Mesothelial cell of epicardium (in vitro differentiated cells): ENCODE measurements around the gene XYLT1. TPM values are rescaled to one million over a fixed set of nuclear protein-coding genes. Genes with fewer than 3 reads are reported as not detected.

Source experiments
- DNase-seq, 2 experiments: peaks; one replicate each; pipeline ENCODE4 v3.0.0; 2021; ENCODE audit warnings: low spot score in 2 of 2; ENCODE audit not compliant: unreplicated experiment in 2 of 2
- H3K27ac Mint-ChIP-seq: 2 replicates; pipeline ENCODE4 v1.8.0; 2021; ENCODE audit warnings: mixed read lengths
- H3K27me3 Mint-ChIP-seq: 2 replicates; pipeline ENCODE4 v1.8.0; 2021; ENCODE audit warnings: low read depth, mixed read lengths
- H3K36me3 Mint-ChIP-seq: 2 replicates; pipeline ENCODE4 v1.8.0; 2021; ENCODE audit warnings: mixed read lengths
- H3K4me1 Mint-ChIP-seq: 2 replicates; pipeline ENCODE4 v1.8.0; 2021; ENCODE audit warnings: mixed read lengths
- H3K4me3 Mint-ChIP-seq: 2 replicates; pipeline ENCODE4 v1.8.0; 2021; ENCODE audit warnings: mild to moderate bottlenecking, moderate library complexity, mixed read lengths
- H3K9me3 Mint-ChIP-seq: 2 replicates; pipeline ENCODE4 v1.8.0; 2021; ENCODE audit warnings: mixed read lengths
- total RNA-seq: library from RNA; stranded (reverse); gene quantifications from 3 replicates; pipeline ENCODE4 v1.2.1, GENCODE V29; 2021
- TF ChIP-seq, protein P1 (sequence below): fragments of 200-600 bp; sonication (generic); IDR thresholded peaks from one replicate; pipeline ENCODE4 v1.5.0; 2021; ENCODE audit warnings: antibody characterized with exemption; ENCODE audit not compliant: unreplicated experiment

XYLT1 gene
- total RNA-seq, 1 donor from 2014 or later = 15.2 TPM

DNA sequence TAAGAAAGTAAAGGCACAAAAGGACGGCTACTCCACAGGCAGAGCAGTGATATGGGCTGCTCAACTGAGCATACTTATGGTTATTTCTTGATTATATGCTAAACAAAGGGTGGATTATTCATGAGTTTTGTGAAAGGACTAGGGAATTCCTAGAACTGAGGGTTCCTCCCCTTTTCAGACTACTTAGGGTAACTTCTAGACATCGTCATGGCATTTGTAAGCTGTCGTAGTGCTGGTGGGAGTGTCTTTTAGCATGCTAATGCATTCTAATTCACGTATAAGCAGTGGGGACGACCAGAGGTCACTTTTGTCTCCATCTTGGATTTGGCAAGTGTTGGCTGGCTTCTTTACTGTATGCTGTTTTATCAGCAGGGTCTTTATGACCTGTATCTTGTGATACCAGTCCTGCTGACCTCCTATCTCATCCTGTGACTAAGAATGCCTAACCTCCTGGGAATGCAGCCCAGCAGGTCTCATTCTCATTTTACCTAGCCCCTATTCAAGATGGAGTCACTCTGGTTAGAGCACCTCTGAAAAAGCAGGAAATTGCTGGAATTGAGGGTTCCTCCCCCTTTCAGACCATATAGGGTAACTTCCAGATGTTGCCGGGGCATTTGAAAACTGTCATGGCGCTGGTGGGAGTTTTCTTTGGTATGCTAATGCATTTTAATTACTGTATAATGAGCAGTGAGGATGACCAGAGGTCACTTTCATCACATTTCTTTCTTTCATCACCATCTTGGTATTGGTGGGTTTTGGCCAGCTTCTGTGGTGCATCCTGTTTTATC is 388.5 kb downstream of the XYLT1 start:
- H3K4me3 Mint-ChIP-seq = no peak overlapping the region
- TF ChIP-seq, protein P1, sequence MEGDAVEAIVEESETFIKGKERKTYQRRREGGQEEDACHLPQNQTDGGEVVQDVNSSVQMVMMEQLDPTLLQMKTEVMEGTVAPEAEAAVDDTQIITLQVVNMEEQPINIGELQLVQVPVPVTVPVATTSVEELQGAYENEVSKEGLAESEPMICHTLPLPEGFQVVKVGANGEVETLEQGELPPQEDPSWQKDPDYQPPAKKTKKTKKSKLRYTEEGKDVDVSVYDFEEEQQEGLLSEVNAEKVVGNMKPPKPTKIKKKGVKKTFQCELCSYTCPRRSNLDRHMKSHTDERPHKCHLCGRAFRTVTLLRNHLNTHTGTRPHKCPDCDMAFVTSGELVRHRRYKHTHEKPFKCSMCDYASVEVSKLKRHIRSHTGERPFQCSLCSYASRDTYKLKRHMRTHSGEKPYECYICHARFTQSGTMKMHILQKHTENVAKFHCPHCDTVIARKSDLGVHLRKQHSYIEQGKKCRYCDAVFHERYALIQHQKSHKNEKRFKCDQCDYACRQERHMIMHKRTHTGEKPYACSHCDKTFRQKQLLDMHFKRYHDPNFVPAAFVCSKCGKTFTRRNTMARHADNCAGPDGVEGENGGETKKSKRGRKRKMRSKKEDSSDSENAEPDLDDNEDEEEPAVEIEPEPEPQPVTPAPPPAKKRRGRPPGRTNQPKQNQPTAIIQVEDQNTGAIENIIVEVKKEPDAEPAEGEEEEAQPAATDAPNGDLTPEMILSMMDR = no peak
- no peak for DNase-seq
- H3K36me3 Mint-ChIP-seq = no peaks in the 10 kb centered on the region
- H3K27me3 Mint-ChIP-seq = peaks cover 6% of the 10 kb centered on the region
- H3K27ac Mint-ChIP-seq = no peak overlapping the region
- H3K4me1 Mint-ChIP-seq = no peaks in the 10 kb centered on the region
- H3K9me3 Mint-ChIP-seq = peaks cover 3% of the 10 kb centered on the region

DNA sequence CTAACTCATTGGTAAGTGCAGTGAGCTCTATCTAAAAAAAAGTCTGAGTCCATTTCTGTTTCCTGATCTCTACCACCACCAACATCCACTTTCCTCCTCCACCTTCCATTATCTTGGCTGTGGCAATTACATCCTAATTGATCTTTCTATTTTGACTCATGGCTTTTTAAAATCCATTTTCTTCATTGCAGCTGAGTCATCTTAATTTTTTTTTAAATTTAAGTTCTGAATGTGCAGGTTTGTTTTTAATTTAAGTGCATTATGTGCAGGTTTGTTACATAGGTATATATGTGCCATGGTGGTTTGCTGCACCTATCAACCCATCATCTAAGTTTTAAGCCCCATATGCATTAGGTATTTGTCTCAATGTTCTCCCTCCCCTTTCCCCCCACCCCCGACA is 390.7 kb downstream of the XYLT1 start:
- DNase-seq = no peak
- Mint-ChIP-seq H3K4me1 (no peaks in the 10 kb centered on the region), H3K4me3 (no peak overlapping the region), H3K27me3 (peaks cover 10% of the 10 kb centered on the region), H3K27ac (no peak overlapping the region), H3K9me3 (peaks cover 3% of the 10 kb centered on the region), H3K36me3 (no peaks in the 10 kb centered on the region)
- TF ChIP-seq, protein P1 = no peak

DNA sequence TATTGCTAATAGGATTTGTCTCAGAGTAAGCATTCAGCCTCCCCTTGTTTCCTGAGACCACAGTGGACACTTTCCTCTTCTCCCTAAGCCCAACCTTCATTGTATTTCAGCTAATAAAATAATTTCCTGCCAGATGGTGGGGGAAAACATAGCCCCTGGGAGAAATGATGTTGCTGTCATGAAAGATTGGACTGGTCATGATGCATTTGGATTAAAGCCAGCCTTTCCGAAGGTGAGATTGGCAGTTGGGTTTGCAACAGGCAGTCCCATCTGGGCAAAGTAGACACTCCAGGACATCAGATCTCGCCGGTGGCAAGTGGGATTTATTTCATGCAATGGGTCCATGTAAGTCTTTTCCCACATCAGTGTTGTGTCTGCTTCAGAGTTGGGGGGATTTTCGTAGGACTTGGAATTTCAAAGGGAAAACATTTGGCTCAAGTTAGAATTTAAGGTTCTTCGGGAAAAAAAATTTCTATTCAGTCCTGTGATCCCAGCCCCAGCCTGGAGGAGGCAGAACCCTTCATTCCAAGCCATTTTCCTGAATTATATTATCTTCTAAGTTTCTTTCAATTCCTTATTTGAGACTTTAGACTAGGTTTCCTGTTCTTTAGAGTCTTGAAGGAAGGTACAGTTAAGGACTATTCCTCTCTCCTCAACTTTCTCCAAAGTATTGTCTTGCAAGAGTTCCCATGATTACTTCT is 391.7 kb downstream of the XYLT1 start:
- no peak overlapping the region for H3K4me3 Mint-ChIP-seq
- peaks cover 10% of the 10 kb centered on the region for H3K27me3 Mint-ChIP-seq
- peaks cover 1% of the 10 kb centered on the region for H3K9me3 Mint-ChIP-seq
- no peak for DNase-seq
- H3K27ac Mint-ChIP-seq = no peak overlapping the region
- TF ChIP-seq, protein P1 = no peak
- no peaks in the 10 kb centered on the region for H3K4me1 Mint-ChIP-seq
- H3K36me3 Mint-ChIP-seq = no peaks in the 10 kb centered on the region

DNA sequence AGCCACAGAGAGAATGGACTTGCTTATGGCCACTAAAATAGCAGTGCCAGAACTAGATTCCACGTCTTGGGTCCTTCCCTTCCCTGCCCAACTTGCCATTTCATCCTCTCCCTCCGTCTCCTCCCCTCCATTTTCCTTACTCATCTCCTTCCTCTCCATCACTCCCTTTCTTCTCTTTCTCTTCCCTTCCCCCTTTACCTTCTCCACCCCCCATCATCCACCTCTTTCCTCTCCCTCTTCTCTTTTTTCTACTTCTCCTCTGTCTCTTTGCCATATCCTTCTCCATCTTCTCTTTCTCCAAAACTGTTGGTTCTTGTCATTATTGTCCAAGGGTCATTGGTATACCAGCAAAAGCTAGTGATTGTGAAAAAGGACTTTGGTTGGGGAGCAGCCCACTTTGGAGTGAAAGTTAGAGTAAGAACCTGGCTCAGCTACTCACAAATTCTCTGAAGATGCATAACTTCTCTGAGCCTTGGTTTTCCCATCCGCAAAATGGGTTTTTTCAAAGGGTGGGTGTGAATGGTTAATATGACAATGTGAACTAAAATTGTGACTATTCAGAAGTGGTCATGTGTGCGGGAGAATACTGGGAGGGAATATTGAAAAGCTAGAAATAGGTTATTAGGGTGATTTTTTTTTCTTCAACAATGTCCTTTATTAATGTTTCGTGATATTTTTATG is 393.8 kb downstream of the XYLT1 start:
- TF ChIP-seq, protein P1 = no peak
- no peak overlapping the region for H3K27ac Mint-ChIP-seq
- H3K27me3 Mint-ChIP-seq = peaks cover 14% of the 10 kb centered on the region
- H3K9me3 Mint-ChIP-seq = no peaks in the 10 kb centered on the region
- H3K4me3 Mint-ChIP-seq = no peak overlapping the region
- no peaks in the 10 kb centered on the region for H3K36me3 Mint-ChIP-seq
- H3K4me1 Mint-ChIP-seq = no peaks in the 10 kb centered on the region
- DNase-seq = no peak

DNA sequence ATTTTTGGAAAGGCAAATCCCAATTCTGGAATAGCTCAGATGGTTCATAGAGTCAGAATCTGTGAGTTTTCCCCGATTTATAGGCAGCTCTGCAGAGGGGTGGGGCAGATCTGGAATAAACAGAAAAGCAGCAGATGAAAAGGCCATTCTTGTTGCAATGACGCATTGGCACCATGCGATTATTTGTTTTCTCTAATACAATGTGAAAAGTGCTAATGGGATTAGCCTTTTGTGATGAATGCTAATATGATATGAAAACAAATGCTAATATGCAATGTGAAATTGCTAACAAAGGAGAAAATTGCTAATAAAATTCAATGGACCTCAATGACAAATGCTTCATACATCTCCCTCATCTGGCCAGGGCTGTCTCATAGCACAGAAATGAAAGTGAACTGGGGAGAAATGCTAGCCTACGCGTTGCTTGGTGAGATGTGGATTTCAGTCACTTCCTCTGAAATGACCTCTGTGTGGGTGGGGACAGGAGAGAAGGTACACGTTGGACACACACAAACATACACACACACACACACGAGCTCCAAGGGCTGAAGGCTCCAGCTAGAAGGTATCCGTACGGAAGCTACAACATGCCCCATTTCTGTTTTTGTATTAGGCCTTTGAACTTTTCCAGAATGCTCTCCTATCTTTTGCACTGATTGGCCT is 394.5 kb downstream of the XYLT1 start:
- TF ChIP-seq, protein P1 = no peak
- no peak overlapping the region for H3K27ac Mint-ChIP-seq

More for the DNA sequence above, 394.5 kb downstream of the XYLT1 start:
- DNase-seq = no peak
- peaks cover 14% of the 10 kb centered on the region for H3K27me3 Mint-ChIP-seq
- no peak overlapping the region for H3K4me3 Mint-ChIP-seq
- no peaks in the 10 kb centered on the region for H3K4me1 Mint-ChIP-seq
- H3K9me3 Mint-ChIP-seq = no peaks in the 10 kb centered on the region
- H3K36me3 Mint-ChIP-seq = no peaks in the 10 kb centered on the region
